Activated naive CD4-positive, alpha-beta T cell treated with anti-CD3 and anti-CD28 coated beads, Interleukin-2, amount 50 U/mL, for 16 hours (primary cell): Measurements from ENCODE around the gene MFAP2.
"Not testable (repeated sequence)": the region's sequence is repeated elsewhere in the genome, so short reads cannot be mapped to it uniquely, and the experiment has no call there.

Experiments
- DNase-seq: peaks from one replicate; pipeline ENCODE4 v3.0.0-alpha.2; 2020

MFAP2 gene

GRCh38 chr1:16978567-16979474 is 1.6 kb downstream of the MFAP2 start:
- no peak for DNase-seq

GRCh38 chr1:16978139-16978538 is 2.3 kb downstream of the MFAP2 start:
- no peak for DNase-seq

- no peak for DNase-seq
These were observed 3.0 kb downstream of the MFAP2 start for GRCh38 chr1:16977377-16977776.

GRCh38 chr1:16976966-16977365 is 3.5 kb downstream of the MFAP2 start:
- no peak for DNase-seq

GRCh38 chr1:16975838-16976237 is 4.6 kb downstream of the MFAP2 start:
- no peak for DNase-seq

GRCh38 chr1:16975211-16975610 is 5.2 kb downstream of the MFAP2 start:
- DNase-seq, result no peak

- no peak for DNase-seq
These were observed 7.2 kb downstream of the MFAP2 start for GRCh38 chr1:16973215-16973614.

- DNase-seq, result no peak
These were observed 8.1 kb downstream of the MFAP2 start for GRCh38 chr1:16972189-16972895.

GRCh38 chr1:16971341-16972188 is 8.9 kb downstream of the MFAP2 start:
- DNase-seq, result no peak

- no peak for DNase-seq
These were observed 10.1 kb downstream of the MFAP2 start for GRCh38 chr1:16970132-16970910.

GRCh38 chr1:16969651-16970050 is 10.8 kb downstream of the MFAP2 start:
- DNase-seq, result no peak

- DNase-seq, result no peak
These were observed 11.3 kb downstream of the MFAP2 start for GRCh38 chr1:16969057-16969611.

- DNase-seq, result no peak
These were observed 12.0 kb downstream of the MFAP2 start for GRCh38 chr1:16968372-16968771.

GRCh38 chr1:16967962-16968361 is 12.5 kb downstream of the MFAP2 start:
- no peak for DNase-seq

- DNase-seq, result no peak
These were observed 13.3 kb downstream of the MFAP2 start for GRCh38 chr1:16967095-16967575.

GRCh38 chr1:16966282-16966681 is 14.1 kb downstream of the MFAP2 start:
- DNase-seq, result no peak

GRCh38 chr1:16965486-16966067 is 14.8 kb downstream of the MFAP2 start:
- no peak for DNase-seq

- not testable (repeated sequence) for DNase-seq
These were observed 16.3 kb downstream of the MFAP2 start for GRCh38 chr1:16964169-16964568.

- no peak for DNase-seq
These were observed 18.9 kb downstream of the MFAP2 start for GRCh38 chr1:16961297-16962133.

- DNase-seq, result peak; percentile 81
These were observed 19.7 kb downstream of the MFAP2 start for GRCh38 chr1:16960560-16961296.
